ENCODE data around the gene SLC35D3.
"Not testable (repeated sequence)": the region's sequence is repeated elsewhere in the genome, so short reads cannot be mapped to it uniquely, and the experiment has no call there.

SLC35D3 gene

GRCh38 chr6:136956590-136957544, 34.8 kb downstream of the SLC35D3 start:
- peak overlapping the region; percentile 47 for H3K9ac ChIP-seq (ENCODE audit: low read length)
- peaks cover 44% of the 10 kb centered on the region for H3K4me1 ChIP-seq (ENCODE audit: control insufficient read depth, low read depth, low read length)
- H3K9me3 ChIP-seq (ENCODE audit: control insufficient read depth, low read depth, low read length), result no peaks in the 10 kb centered on the region
- H3K4me3 ChIP-seq (ENCODE audit: low read length), result peak overlapping the region; percentile 22
- peaks cover 5% of the 10 kb centered on the region for H3K27me3 ChIP-seq (ENCODE audit: control insufficient read depth, insufficient read depth, low read length)
- H3K36me3 ChIP-seq (ENCODE audit: control insufficient read depth, low read depth, low read length), result no peaks in the 10 kb centered on the region
- peak overlapping the region; percentile 83 for H3K27ac ChIP-seq (ENCODE audit: low read length)

GRCh38 chr6:136958168-136958567, 36.1 kb downstream of the SLC35D3 start:
- Histone ChIP-seq H3K9me3 (ENCODE audit: control insufficient read depth, low read depth, low read length) (no peaks in the 10 kb centered on the region), H3K4me1 (ENCODE audit: control insufficient read depth, low read depth, low read length) (peaks cover 48% of the 10 kb centered on the region), H3K9ac (ENCODE audit: low read length) (no peak overlapping the region), H3K36me3 (ENCODE audit: control insufficient read depth, low read depth, low read length) (no peaks in the 10 kb centered on the region), H3K27ac (ENCODE audit: low read length) (no peak overlapping the region), H3K27me3 (ENCODE audit: control insufficient read depth, insufficient read depth, low read length) (peaks cover 5% of the 10 kb centered on the region), H3K4me3 (ENCODE audit: low read length) (no peak overlapping the region)

- Histone ChIP-seq H3K4me1 (ENCODE audit: control insufficient read depth, low read depth, low read length) (peaks cover 50% of the 10 kb centered on the region), H3K4me3 (ENCODE audit: low read length) (no peak overlapping the region), H3K27ac (ENCODE audit: low read length) (no peak overlapping the region), H3K9ac (ENCODE audit: low read length) (no peak overlapping the region), H3K9me3 (ENCODE audit: control insufficient read depth, low read depth, low read length) (no peaks in the 10 kb centered on the region), H3K27me3 (ENCODE audit: control insufficient read depth, insufficient read depth, low read length) (peaks cover 5% of the 10 kb centered on the region), H3K36me3 (ENCODE audit: control insufficient read depth, low read depth, low read length) (no peaks in the 10 kb centered on the region)
These were observed 37.4 kb downstream of the SLC35D3 start for GRCh38 chr6:136959471-136959891.

GRCh38 chr6:136959935-136960334, 37.8 kb downstream of the SLC35D3 start:
- not testable (repeated sequence) for H3K4me3 ChIP-seq (ENCODE audit: low read length); H3K9me3 ChIP-seq (ENCODE audit: control insufficient read depth, low read depth, low read length); H3K9ac ChIP-seq (ENCODE audit: low read length); H3K27me3 ChIP-seq (ENCODE audit: control insufficient read depth, insufficient read depth, low read length); H3K36me3 ChIP-seq (ENCODE audit: control insufficient read depth, low read depth, low read length); H3K27ac ChIP-seq (ENCODE audit: low read length)
- H3K4me1 ChIP-seq (ENCODE audit: control insufficient read depth, low read depth, low read length), result peaks cover 49% of the 10 kb centered on the region

- Histone ChIP-seq H3K4me1 (ENCODE audit: control insufficient read depth, low read depth, low read length) (peaks cover 42% of the 10 kb centered on the region), H3K27ac (ENCODE audit: low read length) (no peak overlapping the region), H3K9ac (ENCODE audit: low read length) (no peak overlapping the region), H3K27me3 (ENCODE audit: control insufficient read depth, insufficient read depth, low read length) (peaks cover 5% of the 10 kb centered on the region), H3K4me3 (ENCODE audit: low read length) (no peak overlapping the region), H3K9me3 (ENCODE audit: control insufficient read depth, low read depth, low read length) (no peaks in the 10 kb centered on the region), H3K36me3 (ENCODE audit: control insufficient read depth, low read depth, low read length) (no peaks in the 10 kb centered on the region)
These were observed 38.7 kb downstream of the SLC35D3 start for GRCh38 chr6:136960781-136961180.

- Histone ChIP-seq H3K9ac (ENCODE audit: low read length) (no peak overlapping the region), H3K36me3 (ENCODE audit: control insufficient read depth, low read depth, low read length) (no peaks in the 10 kb centered on the region), H3K9me3 (ENCODE audit: control insufficient read depth, low read depth, low read length) (no peaks in the 10 kb centered on the region), H3K27ac (ENCODE audit: low read length) (no peak overlapping the region), H3K27me3 (ENCODE audit: control insufficient read depth, insufficient read depth, low read length) (peaks cover 5% of the 10 kb centered on the region), H3K4me3 (ENCODE audit: low read length) (no peak overlapping the region), H3K4me1 (ENCODE audit: control insufficient read depth, low read depth, low read length) (peaks cover 36% of the 10 kb centered on the region)
These were observed 39.7 kb downstream of the SLC35D3 start for GRCh38 chr6:136961848-136962247.

- Histone ChIP-seq H3K4me3 (ENCODE audit: low read length) (no peak overlapping the region), H3K27me3 (ENCODE audit: control insufficient read depth, insufficient read depth, low read length) (peaks cover 5% of the 10 kb centered on the region), H3K9me3 (ENCODE audit: control insufficient read depth, low read depth, low read length) (no peaks in the 10 kb centered on the region), H3K4me1 (ENCODE audit: control insufficient read depth, low read depth, low read length) (peaks cover 31% of the 10 kb centered on the region), H3K36me3 (ENCODE audit: control insufficient read depth, low read depth, low read length) (no peaks in the 10 kb centered on the region), H3K9ac (ENCODE audit: low read length) (no peak overlapping the region), H3K27ac (ENCODE audit: low read length) (no peak overlapping the region)
These were observed 40.6 kb downstream of the SLC35D3 start for GRCh38 chr6:136962661-136963060.

GRCh38 chr6:136963259-136963658, 41.2 kb downstream of the SLC35D3 start:
- Histone ChIP-seq H3K9me3 (ENCODE audit: control insufficient read depth, low read depth, low read length) (no peaks in the 10 kb centered on the region), H3K4me3 (ENCODE audit: low read length) (no peak overlapping the region), H3K27me3 (ENCODE audit: control insufficient read depth, insufficient read depth, low read length) (peaks cover 5% of the 10 kb centered on the region), H3K36me3 (ENCODE audit: control insufficient read depth, low read depth, low read length) (no peaks in the 10 kb centered on the region), H3K27ac (ENCODE audit: low read length) (no peak overlapping the region), H3K9ac (ENCODE audit: low read length) (no peak overlapping the region), H3K4me1 (ENCODE audit: control insufficient read depth, low read depth, low read length) (peaks cover 26% of the 10 kb centered on the region)

GRCh38 chr6:136964398-136964797, 42.3 kb downstream of the SLC35D3 start:
- Histone ChIP-seq H3K9ac (ENCODE audit: low read length) (no peak overlapping the region), H3K4me1 (ENCODE audit: control insufficient read depth, low read depth, low read length) (peaks cover 15% of the 10 kb centered on the region), H3K27me3 (ENCODE audit: control insufficient read depth, insufficient read depth, low read length) (no peaks in the 10 kb centered on the region), H3K27ac (ENCODE audit: low read length) (no peak overlapping the region), H3K36me3 (ENCODE audit: control insufficient read depth, low read depth, low read length) (no peaks in the 10 kb centered on the region), H3K4me3 (ENCODE audit: low read length) (no peak overlapping the region), H3K9me3 (ENCODE audit: control insufficient read depth, low read depth, low read length) (no peaks in the 10 kb centered on the region)

GRCh38 chr6:136967876-136968752, 46.0 kb downstream of the SLC35D3 start:
- Histone ChIP-seq H3K27ac (ENCODE audit: low read length) (no peak overlapping the region), H3K36me3 (ENCODE audit: control insufficient read depth, low read depth, low read length) (no peaks in the 10 kb centered on the region), H3K27me3 (ENCODE audit: control insufficient read depth, insufficient read depth, low read length) (no peaks in the 10 kb centered on the region), H3K9me3 (ENCODE audit: control insufficient read depth, low read depth, low read length) (no peaks in the 10 kb centered on the region), H3K4me3 (ENCODE audit: low read length) (no peak overlapping the region), H3K4me1 (ENCODE audit: control insufficient read depth, low read depth, low read length) (peaks cover 3% of the 10 kb centered on the region), H3K9ac (ENCODE audit: low read length) (no peak overlapping the region)

- Histone ChIP-seq H3K27ac (ENCODE audit: low read length) (no peak overlapping the region), H3K4me3 (ENCODE audit: low read length) (no peak overlapping the region), H3K9me3 (ENCODE audit: control insufficient read depth, low read depth, low read length) (no peaks in the 10 kb centered on the region), H3K27me3 (ENCODE audit: control insufficient read depth, insufficient read depth, low read length) (no peaks in the 10 kb centered on the region), H3K9ac (ENCODE audit: low read length) (no peak overlapping the region), H3K36me3 (ENCODE audit: control insufficient read depth, low read depth, low read length) (no peaks in the 10 kb centered on the region), H3K4me1 (ENCODE audit: control insufficient read depth, low read depth, low read length) (peaks cover 3% of the 10 kb centered on the region)
These were observed 46.7 kb downstream of the SLC35D3 start for GRCh38 chr6:136968837-136969236.
